Right kidney (tissue), 1 donor: ENCODE results near the gene PANX2.
A peak's percentile ranks its signal among the peaks of the same experiment; 100 is the strongest.
"Not testable (repeated sequence)": the region's sequence is repeated elsewhere in the genome, so short reads cannot be mapped to it uniquely, and the experiment has no call there.

ENCODE experiments used
- DNase-seq: peaks from one replicate; pipeline ENCODE4 v3.0.0-alpha.2; 2016

Gene PANX2

DNA sequence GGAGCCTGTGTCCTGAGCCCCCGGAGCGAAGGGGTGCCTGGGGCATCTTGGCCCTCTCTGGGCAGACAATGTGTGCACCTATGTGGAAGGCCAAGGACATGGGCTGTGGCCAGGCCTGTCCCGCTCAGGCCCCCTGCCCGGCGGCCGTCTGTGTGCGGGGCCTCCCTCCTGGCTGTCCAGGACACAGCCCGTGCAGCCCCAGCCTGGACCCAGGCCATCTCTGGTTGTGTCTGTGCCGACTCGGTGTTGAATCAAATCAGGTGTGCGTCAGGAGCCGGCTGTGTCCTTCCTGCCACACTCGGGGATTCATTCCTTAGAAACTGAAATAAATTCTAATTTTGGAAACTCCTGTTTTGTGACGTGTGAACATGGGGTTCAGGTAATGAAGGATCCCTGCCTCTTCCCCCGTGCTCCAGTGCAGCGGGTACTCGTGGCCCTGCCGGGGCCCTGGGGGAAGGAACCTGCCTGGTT is 28.8 kb downstream of the PANX2 start:
- DNase-seq, result no peak

DNA sequence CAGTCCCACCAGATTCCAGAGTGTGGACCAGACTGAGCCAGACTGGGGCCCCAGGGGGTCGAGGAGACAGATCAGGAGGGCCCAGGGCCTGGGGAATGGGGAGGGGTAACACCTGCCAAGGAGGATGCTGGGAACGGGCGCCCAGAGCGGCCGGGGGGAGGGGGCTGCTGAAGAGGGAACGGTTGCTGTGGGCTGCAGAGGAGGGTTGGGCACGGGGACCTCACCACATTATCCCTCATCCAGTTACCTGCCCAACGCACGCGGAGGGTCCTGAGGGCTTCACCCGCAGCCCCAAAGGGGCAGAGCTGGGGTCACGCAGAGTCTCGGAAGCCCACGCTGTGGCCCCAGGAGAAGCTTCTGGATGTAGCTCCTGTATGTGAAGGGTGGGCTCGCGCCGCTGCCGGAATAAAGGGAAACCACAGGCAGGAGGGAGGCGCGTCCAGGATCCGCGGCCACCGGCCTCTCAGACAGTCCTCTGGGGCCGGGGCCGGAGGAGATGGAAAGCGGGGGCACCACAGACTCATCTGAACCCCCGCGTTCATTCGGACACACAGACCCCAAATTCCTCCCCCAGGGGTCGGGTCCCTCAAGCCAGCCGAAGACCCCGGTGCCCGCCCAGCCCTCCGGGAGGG is 29.4 kb downstream of the PANX2 start:
- no peak for DNase-seq

DNA sequence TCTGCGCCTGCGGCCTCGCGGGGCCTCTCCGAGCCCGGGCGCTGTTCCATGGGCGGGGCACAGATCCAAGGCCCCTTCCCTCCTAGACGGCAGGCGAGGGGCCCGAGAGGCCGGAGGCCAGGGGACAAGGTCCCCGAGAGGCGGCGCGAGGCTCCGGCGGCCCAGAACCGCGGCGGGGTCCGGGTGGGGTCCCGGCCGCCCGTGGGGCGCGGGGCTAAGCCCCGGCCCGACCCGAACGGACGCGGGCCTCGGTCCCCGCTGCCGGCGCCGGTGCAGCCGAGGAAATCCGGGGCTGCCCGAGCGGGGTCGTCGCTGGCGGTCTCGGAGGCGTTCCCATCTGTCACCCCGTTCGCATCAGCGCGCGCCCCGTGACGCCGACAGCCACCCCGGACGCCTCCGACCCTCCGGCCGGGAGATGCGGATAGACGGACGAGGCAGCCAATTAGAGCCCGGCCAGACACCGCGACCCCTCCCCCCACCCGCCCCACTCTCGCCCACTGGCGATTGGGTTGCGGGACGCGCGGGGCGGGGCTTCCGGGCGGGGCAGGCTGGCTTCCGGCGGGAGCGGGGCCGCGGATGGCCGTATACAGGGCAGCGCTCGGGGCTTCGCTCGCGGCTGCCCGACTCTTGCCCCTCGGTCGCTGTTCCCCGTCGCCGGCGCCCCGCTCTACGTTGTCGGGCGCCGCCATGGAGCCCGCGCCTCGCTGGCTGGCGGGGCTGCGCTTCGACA is 30.1 kb downstream of the PANX2 start, which contains the start of gene SELENOO:
TSS of gene SELENOO (plus strand) at position 551 of the 730 bp plus-strand sequence. CDS start at position 577, 26 bp downstream.
- peak; percentile 84 for DNase-seq

DNA sequence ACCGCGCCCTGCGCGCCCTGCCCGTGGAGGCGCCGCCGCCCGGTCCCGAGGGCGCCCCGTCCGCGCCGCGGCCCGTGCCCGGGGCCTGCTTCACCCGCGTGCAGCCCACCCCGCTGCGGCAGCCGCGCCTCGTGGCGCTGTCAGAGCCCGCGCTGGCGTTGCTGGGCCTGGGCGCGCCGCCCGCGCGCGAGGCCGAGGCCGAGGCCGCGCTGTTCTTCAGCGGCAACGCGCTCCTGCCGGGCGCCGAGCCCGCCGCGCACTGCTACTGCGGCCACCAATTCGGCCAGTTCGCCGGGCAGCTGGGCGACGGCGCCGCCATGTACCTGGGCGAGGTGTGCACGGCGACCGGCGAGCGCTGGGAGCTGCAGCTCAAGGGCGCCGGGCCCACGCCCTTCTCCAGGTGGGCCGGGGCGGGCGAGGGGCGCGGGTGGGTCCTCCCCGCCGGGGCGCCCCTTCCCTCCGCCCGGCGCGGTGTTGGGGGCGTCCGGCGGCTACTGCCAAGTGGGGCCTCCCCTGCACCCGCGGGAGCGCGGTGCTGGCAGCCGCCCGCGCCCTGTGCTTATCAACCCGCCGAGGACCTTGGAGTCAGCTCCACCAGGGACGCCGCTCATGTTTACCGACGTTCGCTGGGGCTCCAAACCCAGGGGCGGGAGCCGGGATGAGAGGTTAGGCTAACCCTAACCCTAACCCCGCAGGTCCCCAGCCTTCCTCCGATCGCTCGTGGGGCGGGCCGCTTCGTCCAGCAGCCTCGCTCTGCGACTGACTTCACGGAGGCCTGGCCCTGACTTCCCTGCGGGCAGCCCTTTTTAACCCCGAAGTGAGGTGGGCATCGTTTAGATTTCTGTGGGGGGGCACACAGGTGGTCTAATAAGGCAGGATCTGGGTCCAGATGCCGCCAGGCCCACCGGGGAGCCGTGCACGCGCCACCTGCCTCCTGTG is 30.9 kb downstream of the PANX2 start:
- peak; percentile 46 for DNase-seq

DNA sequence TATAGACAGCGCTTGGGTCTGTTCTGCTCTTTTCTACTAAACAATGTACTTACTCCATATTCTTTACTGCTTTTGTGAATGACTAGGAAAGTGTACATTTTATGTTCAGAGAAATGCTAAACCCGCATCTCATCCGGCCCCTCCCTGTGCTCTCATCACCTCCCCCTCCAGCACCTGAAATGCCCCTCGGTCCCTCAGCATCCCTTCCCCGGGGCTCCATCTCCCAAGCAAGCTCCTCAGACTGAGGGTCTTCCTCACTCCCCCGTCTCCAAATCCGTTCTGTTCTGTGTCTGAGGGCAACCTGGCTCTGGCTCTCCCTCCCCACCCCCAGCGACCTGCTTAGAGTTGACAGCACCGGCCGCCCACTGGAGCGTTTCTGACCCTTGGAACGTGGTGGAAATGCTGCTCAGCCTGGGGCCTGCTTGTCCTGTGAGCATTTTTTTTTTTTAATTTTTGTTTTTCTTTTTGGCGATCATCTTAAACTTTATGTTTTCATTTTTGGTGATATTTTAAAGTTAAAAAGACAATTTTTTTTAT is 31.7 kb downstream of the PANX2 start:
- no peak for DNase-seq

DNA sequence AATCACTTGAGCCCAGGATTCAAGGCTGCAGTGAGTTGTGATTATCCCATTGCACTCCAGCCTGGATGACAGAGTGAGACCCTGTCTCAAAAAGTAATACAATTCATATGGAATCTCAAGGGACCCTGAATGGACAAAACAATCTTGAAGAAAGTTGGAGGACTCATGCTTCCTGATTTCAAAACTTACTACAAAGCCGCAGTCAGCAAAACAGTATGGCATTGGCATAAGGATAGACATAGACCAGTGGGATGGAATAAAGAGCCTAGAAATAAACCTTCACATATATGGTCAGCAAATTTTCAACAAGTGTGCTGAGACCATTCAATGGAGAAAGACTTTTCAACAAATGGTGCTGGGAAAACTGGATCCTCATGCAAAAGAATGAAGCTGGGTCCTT is 32.8 kb downstream of the PANX2 start:
- DNase-seq, result no peak

DNA sequence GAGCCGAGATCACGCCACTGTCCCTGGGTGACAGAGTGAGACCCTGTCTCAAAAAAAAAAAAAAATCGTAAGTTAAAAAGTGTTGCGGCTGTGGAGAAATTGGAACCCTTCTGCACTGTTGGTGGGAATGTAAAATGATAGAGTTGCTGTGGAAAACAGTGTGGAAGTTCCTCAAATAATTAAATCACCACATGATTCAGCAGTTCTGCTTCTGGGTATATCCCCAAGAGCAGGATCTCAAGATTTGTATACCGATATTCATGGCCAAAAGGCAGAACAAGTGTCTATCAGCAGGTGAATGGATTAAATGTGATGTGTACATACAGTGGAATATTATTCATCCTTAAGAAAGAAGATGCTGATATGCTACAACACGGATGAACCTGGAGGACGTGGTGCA is 34.0 kb downstream of the PANX2 start:
- DNase-seq, result no peak

DNA sequence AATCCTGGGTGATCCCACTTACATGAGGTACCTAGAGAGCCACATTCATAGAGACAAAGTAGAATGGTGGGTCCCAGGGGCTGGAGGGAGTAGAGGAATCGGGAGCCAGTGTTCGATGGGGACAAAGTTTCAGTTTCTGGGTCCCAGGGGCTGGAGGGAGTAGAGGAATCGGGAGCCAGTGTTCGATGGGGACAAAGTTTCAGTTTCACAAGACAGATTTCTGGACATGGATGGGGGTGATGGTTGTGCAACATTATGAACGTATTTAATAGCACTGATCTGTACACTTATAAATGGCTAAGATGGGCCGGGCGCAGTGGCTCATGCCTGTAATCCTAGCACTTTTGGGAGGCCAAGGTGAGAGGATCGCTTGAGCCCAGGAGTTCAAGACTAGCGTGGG is 34.5 kb downstream of the PANX2 start:
- not testable (repeated sequence) for DNase-seq

DNA sequence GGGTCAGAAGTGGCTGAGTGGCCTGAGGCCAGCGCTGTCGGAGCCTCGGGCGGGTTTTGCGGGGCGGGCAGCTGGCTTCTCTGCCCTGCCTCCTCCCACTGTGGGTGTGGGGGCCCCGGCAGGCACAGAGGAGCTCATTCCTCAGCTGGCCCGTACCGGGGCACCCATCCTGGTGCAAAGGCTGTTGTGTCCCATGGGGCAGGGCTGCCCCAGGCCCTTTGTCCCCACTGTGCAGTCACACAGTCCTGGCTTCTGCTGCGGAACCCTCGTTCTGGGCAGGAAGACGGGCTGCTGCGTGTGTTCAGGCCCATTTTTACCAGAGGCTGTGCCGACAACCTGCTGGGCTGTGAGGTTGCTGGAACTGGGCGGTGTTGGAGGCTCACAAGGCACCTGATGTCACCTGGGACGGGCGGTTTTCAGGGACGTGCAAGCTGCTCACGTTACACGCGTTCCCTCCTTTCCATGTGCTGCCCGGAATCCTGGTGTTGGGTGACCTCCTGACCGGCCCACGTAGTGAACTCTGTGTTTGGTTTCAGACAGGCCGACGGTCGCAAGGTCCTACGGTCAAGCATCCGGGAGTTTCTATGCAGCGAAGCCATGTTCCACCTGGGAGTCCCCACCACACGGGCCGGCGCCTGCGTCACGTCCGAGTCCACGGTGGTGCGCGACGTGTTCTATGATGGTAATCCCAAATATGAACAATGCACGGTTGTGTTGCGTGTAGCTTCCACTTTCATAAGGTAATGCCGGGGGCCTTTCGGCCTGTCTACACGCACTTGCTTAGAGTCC is 35.4 kb downstream of the PANX2 start:
- no peak for DNase-seq

DNA sequence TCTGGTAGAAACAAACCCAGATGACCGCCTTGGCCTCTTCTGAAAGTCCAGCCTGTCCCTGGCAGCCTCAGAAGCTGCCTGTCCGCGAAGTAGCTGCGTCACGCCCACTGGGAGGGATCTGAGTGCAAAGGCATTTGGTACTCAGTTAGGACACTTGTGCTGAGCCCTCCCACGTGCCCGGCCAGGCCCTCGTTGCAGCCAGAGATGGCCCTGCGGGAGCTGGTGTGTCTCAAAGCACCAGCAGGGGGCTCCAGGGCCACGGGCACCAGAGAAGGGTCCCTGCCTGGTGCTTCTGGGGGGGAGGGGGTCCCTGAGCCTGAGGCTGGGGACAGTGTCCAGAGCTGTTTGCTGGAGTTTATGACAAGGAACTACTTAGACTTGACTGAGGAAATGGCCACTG is 36.1 kb downstream of the PANX2 start:
- no peak for DNase-seq

DNA sequence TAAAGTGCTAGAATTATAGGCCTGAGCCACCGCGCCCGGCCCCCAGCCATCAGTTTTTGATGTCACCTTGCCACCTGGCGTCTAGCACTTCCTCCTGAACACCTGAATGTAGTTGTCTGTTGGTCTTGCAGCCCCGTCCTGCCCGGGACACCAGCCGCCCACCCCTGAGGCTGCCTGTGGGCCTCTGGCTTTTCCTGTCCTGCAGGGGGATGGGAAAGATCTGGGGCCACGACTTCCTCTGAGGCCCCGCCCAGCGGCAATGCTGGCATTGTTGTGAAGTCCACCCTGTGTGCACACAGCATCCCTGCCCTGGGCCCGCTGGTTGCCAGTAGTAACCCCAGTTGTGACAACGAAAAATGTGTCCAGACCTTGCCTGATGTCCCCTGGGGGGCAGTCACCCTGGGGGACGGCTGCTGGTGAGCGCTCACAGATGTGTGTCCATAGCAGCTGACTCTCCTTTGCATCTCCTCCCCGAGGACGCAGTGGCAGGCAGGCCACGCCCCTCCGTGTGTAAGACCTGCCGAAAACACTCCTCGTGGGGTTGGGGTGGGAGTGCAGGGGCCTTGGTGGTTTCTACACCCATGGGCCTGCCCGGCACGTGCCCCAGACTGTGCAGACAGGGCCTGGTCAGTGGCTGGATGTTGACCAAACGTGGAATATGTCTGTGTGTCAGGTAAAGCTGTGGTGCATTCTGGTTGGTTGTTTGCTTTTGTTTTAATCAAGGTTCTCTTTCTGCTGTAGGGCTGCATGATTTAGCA is 37.0 kb downstream of the PANX2 start:
- no peak for DNase-seq

DNA sequence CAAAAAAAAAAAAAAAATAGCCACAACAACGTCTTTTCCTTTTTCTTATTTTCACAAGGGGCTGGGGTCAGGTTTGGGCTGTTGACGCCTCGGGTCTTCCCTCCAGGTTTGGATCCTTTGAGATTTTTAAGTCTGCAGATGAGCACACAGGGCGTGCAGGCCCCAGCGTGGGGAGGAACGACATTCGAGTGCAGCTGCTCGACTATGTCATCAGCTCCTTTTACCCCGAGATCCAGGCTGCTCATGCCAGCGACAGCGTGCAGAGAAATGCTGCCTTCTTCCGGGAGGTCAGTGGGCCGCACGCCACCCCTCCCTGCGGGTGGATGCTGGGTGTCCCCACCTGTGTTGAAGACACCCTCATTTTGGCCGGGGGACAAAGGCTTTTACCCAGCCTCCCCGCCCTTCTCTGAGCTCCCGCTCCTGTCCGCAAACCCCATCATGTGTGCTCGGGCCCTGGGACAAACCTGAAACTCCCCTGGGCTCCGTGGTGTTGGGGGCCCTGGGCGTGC is 38.0 kb downstream of the PANX2 start:
- no peak for DNase-seq

DNA sequence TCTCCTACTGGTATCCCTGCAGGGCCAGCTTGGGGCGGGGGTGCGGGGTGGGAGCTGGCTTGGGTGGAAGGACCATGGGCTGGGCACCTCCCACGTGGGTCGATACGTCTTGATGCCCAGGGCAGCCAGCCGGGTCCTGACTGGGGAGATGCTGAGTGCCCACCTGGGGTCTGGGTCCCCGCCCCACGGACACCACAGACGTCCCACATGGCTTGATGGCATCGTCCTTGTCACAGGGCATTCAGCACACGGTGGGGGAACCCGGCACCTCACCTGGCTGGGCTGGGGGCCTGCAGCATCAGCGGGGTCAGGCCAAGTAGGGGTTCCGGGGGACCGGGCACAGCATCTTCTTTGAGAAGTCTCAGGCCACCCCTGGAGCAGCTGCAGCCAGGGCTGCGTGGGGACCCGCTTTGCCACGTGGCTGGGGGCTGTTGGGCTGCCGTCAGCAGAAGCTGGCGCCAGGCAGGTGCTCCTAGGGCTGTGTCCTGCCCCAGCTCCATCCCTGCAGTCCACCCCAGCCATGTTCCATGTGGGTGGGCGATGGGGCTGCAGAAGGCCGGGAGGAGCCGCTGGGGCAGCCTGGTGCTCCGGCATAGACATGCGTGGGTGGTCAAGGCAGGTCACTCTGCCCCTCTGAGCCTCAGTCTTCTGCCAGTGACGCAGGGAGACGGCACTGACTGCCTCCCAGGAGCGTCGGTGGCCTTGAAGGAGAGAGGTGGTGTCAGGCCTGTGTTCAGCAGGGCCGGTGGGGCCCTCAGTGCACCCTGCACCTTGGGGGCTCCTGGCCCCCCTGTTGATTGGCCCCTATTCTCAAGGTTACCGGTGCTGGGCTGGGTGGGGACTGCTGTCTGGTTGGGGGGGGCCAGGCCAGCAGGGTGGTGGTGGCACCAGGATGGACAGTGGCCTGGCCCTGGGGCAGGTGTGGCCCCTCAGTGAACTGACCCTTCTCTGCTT is 38.7 kb downstream of the PANX2 start:
- DNase-seq, result no peak

DNA sequence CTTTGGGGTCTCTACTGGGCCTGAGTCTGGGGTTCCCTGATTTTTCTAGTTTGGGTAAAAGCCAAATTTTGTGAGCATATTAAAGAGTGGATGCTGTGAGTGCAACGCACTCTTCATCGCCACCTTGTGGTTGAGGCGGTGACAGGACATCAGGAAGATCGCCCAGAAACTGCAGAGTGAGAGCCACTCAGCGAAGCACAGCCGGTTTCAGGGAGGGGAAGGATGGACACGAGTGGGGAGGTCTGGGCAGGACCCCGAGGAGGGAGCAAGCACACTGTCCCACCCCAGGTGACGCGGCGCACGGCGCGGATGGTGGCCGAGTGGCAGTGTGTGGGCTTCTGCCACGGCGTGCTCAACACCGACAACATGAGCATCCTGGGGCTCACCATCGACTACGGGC is 39.4 kb downstream of the PANX2 start:
- DNase-seq, result no peak

DNA sequence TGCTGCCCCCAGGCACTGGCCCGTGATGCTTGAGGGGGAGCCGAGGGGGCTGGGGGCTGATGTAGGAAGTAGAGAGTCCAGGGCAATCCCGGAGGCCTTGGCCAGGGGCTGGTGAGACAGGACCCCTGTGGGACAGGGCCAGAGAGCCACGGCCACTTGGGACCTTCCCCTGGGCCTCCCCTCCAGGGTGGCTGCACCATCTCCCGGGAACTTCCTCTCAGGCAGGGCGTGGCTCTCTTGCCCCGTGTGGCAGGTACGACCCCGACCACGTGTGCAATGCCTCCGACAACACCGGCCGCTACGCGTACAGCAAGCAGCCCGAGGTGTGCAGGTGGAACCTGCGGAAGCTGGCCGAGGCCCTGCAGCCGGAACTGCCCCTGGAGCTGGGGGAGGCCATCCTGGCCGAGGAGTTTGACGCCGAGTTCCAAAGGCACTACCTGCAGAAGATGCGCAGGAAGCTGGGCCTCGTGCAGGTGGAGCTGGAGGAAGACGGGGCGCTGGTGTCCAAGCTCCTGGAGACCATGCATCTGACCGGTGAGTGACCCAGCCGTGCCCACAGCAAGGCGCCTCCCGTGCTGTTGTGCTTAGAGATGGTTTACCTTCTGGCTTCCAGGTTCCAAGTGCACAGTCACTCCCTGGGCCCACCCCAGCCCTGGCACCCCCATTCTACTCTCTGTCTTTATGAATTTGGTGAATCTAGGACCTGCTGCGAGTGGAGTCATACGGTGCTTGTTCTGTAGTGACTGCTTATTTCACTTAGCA is 40.0 kb downstream of the PANX2 start:
- no peak for DNase-seq

DNA sequence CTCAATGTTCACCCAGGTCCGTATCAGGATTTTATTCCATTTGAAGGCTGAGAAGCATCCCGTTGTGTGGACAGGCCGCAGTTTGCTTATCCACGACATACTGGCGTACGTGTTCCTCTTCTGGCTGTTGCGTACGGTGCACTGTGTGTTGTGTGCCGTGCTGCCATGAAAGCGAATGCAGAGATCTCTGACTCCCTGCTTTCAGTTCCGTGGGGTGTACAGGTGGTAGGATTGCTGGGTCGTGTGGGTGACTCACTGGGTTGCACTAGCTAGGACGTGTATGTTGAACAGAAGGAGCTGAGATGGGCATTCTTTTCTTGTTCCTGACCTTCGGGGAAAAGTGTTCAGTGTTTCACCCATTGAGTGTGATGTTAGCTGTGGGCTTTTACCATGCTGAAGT is 40.6 kb downstream of the PANX2 start:
- no peak for DNase-seq

DNA sequence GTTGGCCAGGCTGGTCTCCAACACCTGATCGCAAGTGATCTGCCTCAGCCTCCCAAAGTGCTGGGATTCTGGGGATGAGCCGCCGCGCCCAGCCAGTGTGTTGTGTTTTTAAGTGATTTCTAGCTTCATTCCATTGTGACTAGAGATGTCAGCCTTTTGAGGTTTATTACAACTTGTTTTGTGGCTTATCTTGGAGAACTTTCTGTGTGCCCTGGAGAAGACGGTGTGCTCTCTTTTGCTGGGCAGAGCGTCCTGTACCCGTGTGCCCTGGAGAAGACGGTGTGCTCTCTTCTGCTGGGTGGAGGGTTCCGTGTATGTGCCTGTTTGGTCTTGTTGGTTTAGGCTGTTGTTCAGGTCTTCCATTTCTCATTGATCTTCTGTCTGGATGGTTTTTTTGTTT is 42.7 kb downstream of the PANX2 start:
- DNase-seq, result no peak

DNA sequence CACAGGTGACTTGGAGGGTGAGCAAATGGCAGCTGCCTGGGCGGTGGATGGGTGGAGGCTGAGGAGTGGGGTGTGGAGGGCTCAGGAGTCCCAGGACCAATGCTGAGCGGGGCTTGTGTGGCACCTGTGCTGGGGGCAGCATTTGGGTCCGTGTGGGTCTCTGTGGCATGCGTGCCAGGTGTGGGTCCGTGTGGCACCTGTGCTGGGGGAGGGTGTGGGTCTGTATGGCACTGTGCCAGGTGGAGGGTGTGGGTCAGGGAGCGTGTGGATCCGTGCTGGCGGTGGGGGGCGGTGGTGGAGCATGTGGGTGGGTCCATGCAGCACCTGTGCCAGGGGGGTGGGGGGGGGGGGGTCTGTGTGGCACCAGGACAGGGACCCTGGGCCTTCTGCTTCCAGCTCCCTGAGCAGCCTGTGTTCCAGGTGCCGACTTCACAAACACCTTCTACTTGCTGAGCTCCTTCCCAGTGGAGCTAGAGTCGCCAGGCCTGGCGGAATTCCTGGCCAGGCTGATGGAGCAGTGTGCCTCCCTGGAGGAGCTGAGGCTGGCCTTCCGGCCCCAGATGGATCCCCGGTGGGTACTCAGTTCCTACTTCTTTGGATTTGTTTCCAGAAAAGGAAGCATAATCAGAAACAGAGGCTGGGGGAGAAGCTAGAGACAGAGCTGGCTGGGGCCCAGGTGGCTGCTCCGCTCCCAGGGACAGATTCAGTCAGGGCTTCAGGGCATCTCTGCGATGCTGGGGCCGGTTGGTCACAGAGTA is 44.9 kb downstream of the PANX2 start:
- DNase-seq, result no peak
